ENCODE data around the gene NUDT9. TPM values are rescaled to one million over a fixed set of nuclear protein-coding genes. Genes with fewer than 3 reads are reported as not detected.
"Not testable (repeated sequence)": the region's sequence is repeated elsewhere in the genome, so short reads cannot be mapped to it uniquely, and the experiment has no call there.

The NUDT9 gene
- total and polyA plus RNA-seq, 2 experiments from 2014 or later = 35.8 to 62.3 TPM

DNA sequence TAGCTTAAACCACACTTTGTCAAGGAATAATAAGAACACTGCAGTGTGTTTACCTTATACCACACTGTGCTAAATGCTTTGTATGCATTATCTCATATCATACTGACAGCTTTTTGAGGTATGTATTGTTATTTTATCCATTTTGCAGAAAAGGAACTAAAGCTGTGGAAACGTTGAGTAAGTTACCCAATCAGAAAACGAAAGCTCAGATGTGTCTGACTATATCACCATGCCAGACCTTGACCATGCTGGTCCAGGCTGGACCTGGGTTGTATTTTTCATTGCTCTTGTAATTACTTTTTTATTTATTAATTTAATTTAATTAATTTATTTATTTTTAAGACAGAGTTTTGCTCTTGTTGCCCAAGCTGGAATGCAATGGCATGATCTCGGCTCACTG lies 33.5 kb upstream of the NUDT9 start:
- TF ChIP-seq EZH2 (IDR thresholded peaks at IDR 0.05; ENCODE audit: borderline replicate concordance) (no peak), CTCF (IDR thresholded peaks at IDR 0.05; ENCODE audit: poor library complexity) (no peak), EZH2phosphoT487 (IDR thresholded peaks at IDR 0.05; ENCODE audit: low read depth, severe bottlenecking, unreplicated experiment) (no peak)
- Histone ChIP-seq H4K20me1 (ENCODE audit: insufficient read depth, poor library complexity, severe bottlenecking) (no peaks in the 10 kb centered on the region), H3K36me3 (replicated peaks; ENCODE audit: insufficient read depth, low read depth) (no peaks in the 10 kb centered on the region), H3K27me3 (no peaks in the 10 kb centered on the region), H3K4me1 (ENCODE audit: insufficient read depth) (no peaks in the 10 kb centered on the region), H2AFZ (no peak overlapping the region), H3K4me2 (peak overlapping the region; percentile 73), H3K9me3 (ENCODE audit: low read depth) (no peaks in the 10 kb centered on the region), H3K9me2 (replicated peaks; ENCODE audit: insufficient read depth) (no peaks in the 10 kb centered on the region), H3K27ac (no peak overlapping the region), H3K4me3 (peak overlapping the region; percentile 15), H3K79me2 (peaks cover 61% of the 10 kb centered on the region)
- no peak for DNase-seq (ENCODE audit: low spot score)
- 91% methylated on average over 3 of the region's 3 CpGs for WGBS (ENCODE audit: low lambda C conversion rate, missing lambda C conversion rate)

DNA sequence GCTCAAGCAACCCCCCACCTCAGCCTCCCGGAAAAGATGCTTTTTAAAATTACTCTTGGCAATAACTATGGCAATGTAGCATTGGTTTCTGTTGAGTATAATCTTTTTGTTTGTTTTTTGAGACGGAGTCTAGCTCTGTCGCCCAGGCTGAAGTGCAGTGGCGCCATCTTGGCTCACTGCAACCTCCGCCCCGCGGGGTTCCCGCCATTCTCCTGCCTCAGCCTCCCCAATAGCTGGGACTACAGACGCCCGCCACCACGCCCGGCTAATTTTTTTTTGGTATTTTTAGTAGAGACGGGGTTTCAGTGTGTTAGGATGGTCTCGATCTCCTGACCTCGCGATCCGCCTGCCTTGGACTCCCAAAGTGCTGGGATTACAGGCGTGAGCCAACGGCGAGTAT lies 32.3 kb upstream of the NUDT9 start:
- H3K27ac ChIP-seq = peak overlapping the region; percentile 91
- H3K9me3 ChIP-seq (ENCODE audit: low read depth); H4K20me1 ChIP-seq (ENCODE audit: insufficient read depth, poor library complexity, severe bottlenecking); H3K27me3 ChIP-seq; H3K36me3 ChIP-seq (replicated peaks; ENCODE audit: insufficient read depth, low read depth); H3K4me1 ChIP-seq (ENCODE audit: insufficient read depth); H3K9me2 ChIP-seq (replicated peaks; ENCODE audit: insufficient read depth); DNase-seq (ENCODE audit: low spot score): not testable (repeated sequence)
- H3K4me3 ChIP-seq = peak overlapping the region; percentile 52
- 81% methylated on average over 20 of the region's 20 CpGs for WGBS (ENCODE audit: low lambda C conversion rate, missing lambda C conversion rate)
- H3K4me2 ChIP-seq = peak overlapping the region; percentile 73
- peaks cover 56% of the 10 kb centered on the region for H3K79me2 ChIP-seq
- peak overlapping the region; percentile 61 for H2AFZ ChIP-seq

DNA sequence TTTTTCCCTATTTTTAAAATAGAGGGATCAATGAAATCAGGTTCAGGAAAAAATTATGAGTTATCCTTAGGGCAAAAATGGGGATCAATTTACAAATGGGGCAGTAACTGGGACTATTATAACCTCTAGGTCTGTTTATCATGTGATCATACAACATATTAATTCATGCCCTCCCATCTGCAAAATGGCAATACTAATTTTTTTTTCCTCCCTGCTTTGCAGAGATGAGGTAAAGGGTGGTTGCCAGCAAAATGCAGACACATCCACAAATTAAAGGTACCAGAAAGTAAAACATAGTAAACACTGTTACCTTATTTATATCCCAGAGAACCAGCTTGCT lies 31.9 kb upstream of the NUDT9 start:
- no peak for TF ChIP-seq CTCF (IDR thresholded peaks at IDR 0.05; ENCODE audit: poor library complexity)
- TF ChIP-seq EZH2phosphoT487 (IDR thresholded peaks at IDR 0.05; ENCODE audit: low read depth, severe bottlenecking, unreplicated experiment) = no peak
- no peak for TF ChIP-seq EZH2 (IDR thresholded peaks at IDR 0.05; ENCODE audit: borderline replicate concordance)

GRCh38 chr4:87390891-87391575 lies 31.3 kb upstream of the NUDT9 start, which contains the start of gene HSD17B11:
Gene HSD17B11, minus strand, starts transcription at chr4:87391188. Its CDS starts 118 bp downstream, at chr4:87391070.
- peak within 1 kb of the TSS; percentile 74 for H2AFZ ChIP-seq
- DNase-seq (ENCODE audit: low spot score) = peak; percentile 95
- H3K27ac ChIP-seq = peak within 1 kb of the TSS; percentile 91
- no peaks in the 10 kb centered on the region for H3K9me2 ChIP-seq (replicated peaks; ENCODE audit: insufficient read depth)
- peak within 1 kb of the TSS; percentile 52 for H3K4me3 ChIP-seq
- peaks cover 46% of the 10 kb centered on the region for H3K79me2 ChIP-seq
- 1% methylated on average over 32 of the region's 32 CpGs for WGBS (ENCODE audit: low lambda C conversion rate, missing lambda C conversion rate)
- H3K9me3 ChIP-seq (ENCODE audit: low read depth) = no peaks in the 10 kb centered on the region
- no peaks in the 10 kb centered on the region for H4K20me1 ChIP-seq (ENCODE audit: insufficient read depth, poor library complexity, severe bottlenecking)
- H3K27me3 ChIP-seq = no peaks in the 10 kb centered on the region
- no peaks in the 10 kb centered on the region for H3K36me3 ChIP-seq (replicated peaks; ENCODE audit: insufficient read depth, low read depth)
- peak within 1 kb of the TSS; percentile 73 for H3K4me2 ChIP-seq
- TF ChIP-seq EZH2phosphoT487 (IDR thresholded peaks at IDR 0.05; ENCODE audit: low read depth, severe bottlenecking, unreplicated experiment) (no peak), CTCF (IDR thresholded peaks at IDR 0.05; ENCODE audit: poor library complexity) (peak; percentile 9)
- H3K4me1 ChIP-seq (ENCODE audit: insufficient read depth) = no peaks in the 10 kb centered on the region

More for the DNA sequence above, 31.9 kb upstream of the NUDT9 start:
- Histone ChIP-seq H3K36me3 (replicated peaks; ENCODE audit: insufficient read depth, low read depth) (no peaks in the 10 kb centered on the region), H3K4me2 (peak overlapping the region; percentile 73), H4K20me1 (ENCODE audit: insufficient read depth, poor library complexity, severe bottlenecking) (no peaks in the 10 kb centered on the region), H3K4me1 (ENCODE audit: insufficient read depth) (no peaks in the 10 kb centered on the region), H2AFZ (peak overlapping the region; percentile 61), H3K9me2 (replicated peaks; ENCODE audit: insufficient read depth) (no peaks in the 10 kb centered on the region), H3K27ac (peak overlapping the region; percentile 91), H3K79me2 (peaks cover 51% of the 10 kb centered on the region), H3K4me3 (peak overlapping the region; percentile 52), H3K27me3 (no peaks in the 10 kb centered on the region), H3K9me3 (ENCODE audit: low read depth) (no peaks in the 10 kb centered on the region)
- DNase-seq (ENCODE audit: low spot score) = no peak
